Right hindlimb (tissue), 1 donor: ENCODE results near the gene MED10.

Experiments used
- DNase-seq: peaks from one replicate; pipeline ENCODE4 v3.0.0-alpha.2; 2018

The MED10 gene

GRCh38 chr5:6348476-6349000, 29.8 kb downstream of the MED10 start:
- no peak for DNase-seq

GRCh38 chr5:6347673-6348072, 30.7 kb downstream of the MED10 start:
- no peak for DNase-seq

- no peak for DNase-seq
These were observed 31.2 kb downstream of the MED10 start for GRCh38 chr5:6347165-6347564.

GRCh38 chr5:6344593-6344989, 33.8 kb downstream of the MED10 start:
- DNase-seq, result no peak

- no peak for DNase-seq
These were observed 34.3 kb downstream of the MED10 start for GRCh38 chr5:6343951-6344592.

- no peak for DNase-seq
These were observed 35.5 kb downstream of the MED10 start for GRCh38 chr5:6342689-6343315.

GRCh38 chr5:6340100-6340499, 38.2 kb downstream of the MED10 start:
- DNase-seq, result no peak

- DNase-seq, result no peak
These were observed 39.5 kb downstream of the MED10 start for GRCh38 chr5:6338871-6339270.

- DNase-seq, result no peak
These were observed 40.2 kb downstream of the MED10 start for GRCh38 chr5:6338135-6338534.

- DNase-seq, result no peak
These were observed 45.0 kb downstream of the MED10 start for GRCh38 chr5:6333182-6333905.

GRCh38 chr5:6328173-6328572, 50.2 kb downstream of the MED10 start:
- no peak for DNase-seq

GRCh38 chr5:6326776-6327175, 51.6 kb downstream of the MED10 start:
- no peak for DNase-seq

GRCh38 chr5:6322163-6322713, 56.1 kb downstream of the MED10 start:
- DNase-seq, result no peak
